Measurements from ENCODE around the gene DPP10. TPM values are rescaled to one million over a fixed set of nuclear protein-coding genes. Genes with fewer than 3 reads are reported as not detected.

The DPP10 gene
- total and polyA plus RNA-seq, 4 donors: 0.04 to 4.1 (median 0.48) TPM

DNA sequence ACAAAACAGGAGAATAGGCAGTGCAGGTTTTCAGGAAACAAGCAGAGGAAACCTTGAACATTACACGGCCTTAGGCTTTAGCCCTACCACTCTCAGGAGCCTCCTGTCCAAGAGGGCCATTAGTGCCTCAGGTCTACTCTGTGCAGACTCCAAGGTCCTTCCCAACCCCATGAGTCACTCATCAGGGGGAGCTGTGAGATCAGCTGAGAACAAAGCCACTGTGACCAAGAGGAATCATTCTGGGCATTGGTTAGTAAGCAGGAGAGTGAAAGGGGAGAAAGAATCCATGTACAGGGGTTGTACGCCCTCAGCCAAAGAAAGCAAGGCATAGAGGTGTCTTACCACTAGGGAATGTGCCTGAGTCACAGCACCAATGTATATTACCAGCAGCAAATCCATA is 680.3 kb downstream of the DPP10 start:
- no peak for DNase-seq (ENCODE audit: low spot score)
- no peak overlapping the region for H3K9ac ChIP-seq (ENCODE audit: low read depth in 1 of 2, low read length in 2 of 2)
- H3K9me3 ChIP-seq (ENCODE audit: control insufficient read depth in 4 of 4, low read length in 3 of 4): no peaks in the 10 kb centered on the region
- no peaks in the 10 kb centered on the region for H3K27me3 ChIP-seq (ENCODE audit: control insufficient read depth in 4 of 4, insufficient read depth in 4 of 4, low read length in 3 of 4)
- 71% methylated on average over 2 of the region's 2 CpGs for WGBS
- H3K36me3 ChIP-seq (ENCODE audit: control insufficient read depth in 4 of 4, insufficient read depth in 3 of 4, low read depth in 1 of 4, low read length in 3 of 4): no peaks in the 10 kb centered on the region
- H3K4me3 ChIP-seq (ENCODE audit: low read depth in 1 of 3, low read length in 3 of 3): no peak overlapping the region
- H3K4me1 ChIP-seq (ENCODE audit: control insufficient read depth in 4 of 4, insufficient read depth in 4 of 4, low read length in 3 of 4): no peaks in the 10 kb centered on the region
- no peak overlapping the region for H3K27ac ChIP-seq (ENCODE audit: low read depth in 1 of 2, low read length in 2 of 2)
- no peak for TF ChIP-seq FOXA1 (IDR thresholded peaks at IDR 0.05)
- TF ChIP-seq GABPA (IDR thresholded peaks at IDR 0.05 in 1 of 2, conservative IDR thresholded peaks at IDR 0.05 in 1 of 2): no peak
- no peak for TF ChIP-seq ATF3 (IDR thresholded peaks at IDR 0.05)
- no peak for TF ChIP-seq EGR1 (IDR thresholded peaks at IDR 0.05; ENCODE audit: low read depth in 2 of 2)
- TF ChIP-seq RXRA (IDR thresholded peaks at IDR 0.05): no peak
- TF ChIP-seq, protein P1, sequence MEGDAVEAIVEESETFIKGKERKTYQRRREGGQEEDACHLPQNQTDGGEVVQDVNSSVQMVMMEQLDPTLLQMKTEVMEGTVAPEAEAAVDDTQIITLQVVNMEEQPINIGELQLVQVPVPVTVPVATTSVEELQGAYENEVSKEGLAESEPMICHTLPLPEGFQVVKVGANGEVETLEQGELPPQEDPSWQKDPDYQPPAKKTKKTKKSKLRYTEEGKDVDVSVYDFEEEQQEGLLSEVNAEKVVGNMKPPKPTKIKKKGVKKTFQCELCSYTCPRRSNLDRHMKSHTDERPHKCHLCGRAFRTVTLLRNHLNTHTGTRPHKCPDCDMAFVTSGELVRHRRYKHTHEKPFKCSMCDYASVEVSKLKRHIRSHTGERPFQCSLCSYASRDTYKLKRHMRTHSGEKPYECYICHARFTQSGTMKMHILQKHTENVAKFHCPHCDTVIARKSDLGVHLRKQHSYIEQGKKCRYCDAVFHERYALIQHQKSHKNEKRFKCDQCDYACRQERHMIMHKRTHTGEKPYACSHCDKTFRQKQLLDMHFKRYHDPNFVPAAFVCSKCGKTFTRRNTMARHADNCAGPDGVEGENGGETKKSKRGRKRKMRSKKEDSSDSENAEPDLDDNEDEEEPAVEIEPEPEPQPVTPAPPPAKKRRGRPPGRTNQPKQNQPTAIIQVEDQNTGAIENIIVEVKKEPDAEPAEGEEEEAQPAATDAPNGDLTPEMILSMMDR (IDR thresholded peaks at IDR 0.05; ENCODE audit: low read depth, low read length, missing input control): no peak
- TF ChIP-seq, protein P2, sequence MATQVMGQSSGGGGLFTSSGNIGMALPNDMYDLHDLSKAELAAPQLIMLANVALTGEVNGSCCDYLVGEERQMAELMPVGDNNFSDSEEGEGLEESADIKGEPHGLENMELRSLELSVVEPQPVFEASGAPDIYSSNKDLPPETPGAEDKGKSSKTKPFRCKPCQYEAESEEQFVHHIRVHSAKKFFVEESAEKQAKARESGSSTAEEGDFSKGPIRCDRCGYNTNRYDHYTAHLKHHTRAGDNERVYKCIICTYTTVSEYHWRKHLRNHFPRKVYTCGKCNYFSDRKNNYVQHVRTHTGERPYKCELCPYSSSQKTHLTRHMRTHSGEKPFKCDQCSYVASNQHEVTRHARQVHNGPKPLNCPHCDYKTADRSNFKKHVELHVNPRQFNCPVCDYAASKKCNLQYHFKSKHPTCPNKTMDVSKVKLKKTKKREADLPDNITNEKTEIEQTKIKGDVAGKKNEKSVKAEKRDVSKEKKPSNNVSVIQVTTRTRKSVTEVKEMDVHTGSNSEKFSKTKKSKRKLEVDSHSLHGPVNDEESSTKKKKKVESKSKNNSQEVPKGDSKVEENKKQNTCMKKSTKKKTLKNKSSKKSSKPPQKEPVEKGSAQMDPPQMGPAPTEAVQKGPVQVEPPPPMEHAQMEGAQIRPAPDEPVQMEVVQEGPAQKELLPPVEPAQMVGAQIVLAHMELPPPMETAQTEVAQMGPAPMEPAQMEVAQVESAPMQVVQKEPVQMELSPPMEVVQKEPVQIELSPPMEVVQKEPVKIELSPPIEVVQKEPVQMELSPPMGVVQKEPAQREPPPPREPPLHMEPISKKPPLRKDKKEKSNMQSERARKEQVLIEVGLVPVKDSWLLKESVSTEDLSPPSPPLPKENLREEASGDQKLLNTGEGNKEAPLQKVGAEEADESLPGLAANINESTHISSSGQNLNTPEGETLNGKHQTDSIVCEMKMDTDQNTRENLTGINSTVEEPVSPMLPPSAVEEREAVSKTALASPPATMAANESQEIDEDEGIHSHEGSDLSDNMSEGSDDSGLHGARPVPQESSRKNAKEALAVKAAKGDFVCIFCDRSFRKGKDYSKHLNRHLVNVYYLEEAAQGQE (IDR thresholded peaks at IDR 0.05): no peak
- no peak for TF ChIP-seq YY1 (IDR thresholded peaks at IDR 0.05)
- no peak for TF ChIP-seq RAD21 (IDR thresholded peaks at IDR 0.05)
- no peak for TF ChIP-seq TAF1 (conservative IDR thresholded peaks at IDR 0.05)
- TF ChIP-seq HNF4A (conservative IDR thresholded peaks at IDR 0.05): no peak
- no peak for TF ChIP-seq HNF4G (IDR thresholded peaks at IDR 0.05)
- TF ChIP-seq FOXA2 (IDR thresholded peaks at IDR 0.05): no peak
- no peak for TF ChIP-seq SP1 (IDR thresholded peaks at IDR 0.05)

DNA sequence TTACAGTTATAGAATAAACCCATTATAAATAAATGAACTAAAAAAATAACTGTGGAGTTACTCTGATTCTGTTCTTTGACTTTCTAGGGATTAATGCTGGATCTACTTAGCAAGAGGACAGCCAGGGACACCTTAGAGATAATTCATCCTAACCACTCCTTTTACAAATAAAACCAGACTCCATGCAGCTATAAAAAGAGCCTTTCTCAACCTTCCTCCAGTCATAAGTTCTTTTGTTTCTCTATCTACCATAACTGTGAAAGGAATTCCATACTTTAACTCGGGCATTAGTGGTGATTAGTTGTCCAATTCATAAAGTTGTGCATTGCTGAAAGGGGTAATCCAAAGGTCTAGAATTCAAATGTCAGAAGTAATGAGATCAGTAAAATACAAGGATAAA is 682.4 kb downstream of the DPP10 start:
- no peaks in the 10 kb centered on the region for H3K36me3 ChIP-seq (ENCODE audit: control insufficient read depth in 4 of 4, insufficient read depth in 3 of 4, low read depth in 1 of 4, low read length in 3 of 4)
- no peak overlapping the region for H3K9ac ChIP-seq (ENCODE audit: low read depth in 1 of 2, low read length in 2 of 2)
- peaks cover 0 to 2% (median 0%) of the 10 kb centered on the region in 4 donors for H3K27me3 ChIP-seq (ENCODE audit: control insufficient read depth in 4 of 4, insufficient read depth in 4 of 4, low read length in 3 of 4)
- DNase-seq (ENCODE audit: low spot score): no peak
- WGBS: 68% methylated on average over 1 of the region's 1 CpG
- H3K27ac ChIP-seq (ENCODE audit: low read depth in 1 of 2, low read length in 2 of 2): no peak overlapping the region
- no peaks in the 10 kb centered on the region for H3K9me3 ChIP-seq (ENCODE audit: control insufficient read depth in 4 of 4, low read length in 3 of 4)
- H3K4me1 ChIP-seq (ENCODE audit: control insufficient read depth in 4 of 4, insufficient read depth in 4 of 4, low read length in 3 of 4): no peaks in the 10 kb centered on the region
- H3K4me3 ChIP-seq (ENCODE audit: low read depth in 1 of 3, low read length in 3 of 3): no peak overlapping the region
- no peak for TF ChIP-seq JUND (IDR thresholded peaks at IDR 0.05)
- TF ChIP-seq, protein P3, sequence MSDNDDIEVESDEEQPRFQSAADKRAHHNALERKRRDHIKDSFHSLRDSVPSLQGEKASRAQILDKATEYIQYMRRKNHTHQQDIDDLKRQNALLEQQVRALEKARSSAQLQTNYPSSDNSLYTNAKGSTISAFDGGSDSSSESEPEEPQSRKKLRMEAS (IDR thresholded peaks at IDR 0.05): no peak
- TF ChIP-seq, protein P2 (IDR thresholded peaks at IDR 0.05): no peak
- no peak for TF ChIP-seq HNF4A (conservative IDR thresholded peaks at IDR 0.05)
- TF ChIP-seq RAD21 (IDR thresholded peaks at IDR 0.05): no peak
- no peak for TF ChIP-seq ATF3 (IDR thresholded peaks at IDR 0.05)
- TF ChIP-seq RXRA (IDR thresholded peaks at IDR 0.05): no peak
- TF ChIP-seq EGR1 (IDR thresholded peaks at IDR 0.05; ENCODE audit: low read depth in 2 of 2): no peak
- TF ChIP-seq, protein P1 (IDR thresholded peaks at IDR 0.05; ENCODE audit: low read depth, low read length, missing input control): no peak
- TF ChIP-seq SP1 (IDR thresholded peaks at IDR 0.05): no peak
- TF ChIP-seq YY1 (IDR thresholded peaks at IDR 0.05): no peak
- TF ChIP-seq FOXA1 (IDR thresholded peaks at IDR 0.05): no peak
- TF ChIP-seq TAF1 (conservative IDR thresholded peaks at IDR 0.05): no peak
- no peak for TF ChIP-seq HNF4G (IDR thresholded peaks at IDR 0.05)
- no peak for TF ChIP-seq GABPA (IDR thresholded peaks at IDR 0.05 in 1 of 2, conservative IDR thresholded peaks at IDR 0.05 in 1 of 2)
- no peak for TF ChIP-seq NR2F2 (IDR thresholded peaks at IDR 0.05)
- TF ChIP-seq FOXA2 (IDR thresholded peaks at IDR 0.05): no peak

Data from liver (tissue), 9 donors.